IMR-90 (cell line): ENCODE data around the gene TNFRSF13B. TPM values are rescaled to one million over a fixed set of nuclear protein-coding genes. Genes with fewer than 3 reads are reported as not detected.

ENCODE experiments used
- ATAC-seq: fragments of 200-7000 bp; cut with Tn5 transposase; 2 replicates; pipeline ENCODE4 v1.9.1; 2020; ENCODE audit warnings: low read depth, mild to moderate bottlenecking, moderate library complexity
- BruUV-seq: library from RNA; stranded (reverse); fragments of 400-500 nt; replicated peaks from 2 replicates; lab custom pipeline; 2021; lab: Mats Ljungman, UMichigan
- CTCF ChIA-PET: fragments of 300-600 bp; formaldehyde crosslinking; extraction: SDS; loops from one replicate; lab custom pipeline; 2021; ENCODE audit warnings: antibody characterized with exemption; lab: Yijun Ruan, JAX
- POLR2A ChIA-PET: fragments of 300-600 bp; sonication (Branson Sonifier 250); formaldehyde crosslinking; loops from one replicate; lab custom pipeline; 2022; ENCODE audit warnings: antibody characterized with exemption; ENCODE audit not compliant: unreplicated experiment; lab: Charles Lee
- DNase-seq: peaks from one replicate; pipeline ENCODE4 v3.0.0; 2013
- H2AFZ ChIP-seq: replicated peaks from 2 replicates; pipeline ENCODE3; 2013; ENCODE audit warnings: low read length, mild to moderate bottlenecking; ENCODE audit not compliant: poor library complexity
- H2AK5ac ChIP-seq: 2 replicates; pipeline ENCODE4 v1.6.1; 2013; ENCODE audit warnings: low read depth, low read length, inconsistent platforms
- H2AK9ac ChIP-seq: replicated peaks from 2 replicates; pipeline ENCODE3; 2013; ENCODE audit warnings: mild to moderate bottlenecking, low read depth, low read length, moderate library complexity; ENCODE audit not compliant: poor library complexity
- H2BK120ac ChIP-seq: 2 replicates; pipeline ENCODE4 v1.6.1; 2013; ENCODE audit warnings: low read depth, low read length, inconsistent platforms
- H2BK15ac ChIP-seq: 3 replicates; pipeline ENCODE4 v1.6.1; 2013; ENCODE audit warnings: low read depth, low read length, inconsistent platforms
- H2BK20ac ChIP-seq: 2 replicates; pipeline ENCODE4 v1.6.1; 2013; ENCODE audit warnings: low read depth, mild to moderate bottlenecking, inconsistent platforms, low read length, moderate library complexity
- H2BK5ac ChIP-seq: 2 replicates; pipeline ENCODE4 v1.6.1; 2013; ENCODE audit warnings: mild to moderate bottlenecking, low read depth, low read length, inconsistent platforms; ENCODE audit not compliant: poor library complexity, severe bottlenecking
- H3K14ac ChIP-seq: replicated peaks from 2 replicates; pipeline ENCODE4 v1.6.1; 2013; ENCODE audit warnings: low read depth, low read length, inconsistent platforms
- H3K18ac ChIP-seq: 2 replicates; pipeline ENCODE4 v1.6.1; 2013; ENCODE audit warnings: low read depth, low read length, control low read depth
- H3K23ac ChIP-seq: 2 replicates; pipeline ENCODE4 v1.6.1; 2013; ENCODE audit warnings: low read depth, low read length, inconsistent platforms
- H3K27ac ChIP-seq: 2 replicates; pipeline ENCODE4 v1.5.1; 2013; ENCODE audit warnings: mild to moderate bottlenecking, control low read depth, low read length; ENCODE audit not compliant: insufficient read depth
- H3K27me3 ChIP-seq: 2 replicates; pipeline ENCODE4 v1.6.1; 2013; ENCODE audit warnings: low read length; ENCODE audit not compliant: control insufficient read depth, insufficient read depth
- H3K36me3 ChIP-seq: 2 replicates; pipeline ENCODE4 v1.6.1; 2013; ENCODE audit warnings: low read length, mixed read lengths; ENCODE audit not compliant: control insufficient read depth, insufficient read depth
- H3K4ac ChIP-seq: 2 replicates; pipeline ENCODE4 v1.6.1; 2013; ENCODE audit warnings: low read depth, low read length, inconsistent platforms
- H3K4me1 ChIP-seq: 2 replicates; pipeline ENCODE4 v1.6.1; 2013; ENCODE audit warnings: low read length, mixed read lengths; ENCODE audit not compliant: control insufficient read depth, insufficient read depth
- H3K4me2 ChIP-seq: 2 replicates; pipeline ENCODE4 v1.6.1; 2013; ENCODE audit warnings: low read depth, mild to moderate bottlenecking, control low read depth, low read length, moderate library complexity
- H3K4me3 ChIP-seq: 2 replicates; pipeline ENCODE4 v1.5.1; 2013; ENCODE audit warnings: low read depth, mild to moderate bottlenecking, control low read depth, low read length, moderate library complexity; ENCODE audit not compliant: insufficient read depth
- H3K56ac ChIP-seq: 2 replicates; pipeline ENCODE4 v1.6.1; 2013; ENCODE audit warnings: low read length, inconsistent platforms; ENCODE audit not compliant: insufficient read depth; ENCODE audit errors: extremely low read depth
- H3K79me1 ChIP-seq, 2 experiments: 2 replicates each; pipeline ENCODE4 v1.6.1; 2013; ENCODE audit warnings: low read length in 2 of 2, inconsistent platforms in 1 of 2, low read depth in 1 of 2
- H3K9ac ChIP-seq: 2 replicates; pipeline ENCODE4 v1.6.1; 2013; ENCODE audit warnings: low read depth, low read length, control low read depth
- H3K9me1 ChIP-seq: 2 replicates; pipeline ENCODE4 v1.6.1; 2013; ENCODE audit warnings: low read length, inconsistent platforms; ENCODE audit not compliant: insufficient read depth
- H3K9me3 ChIP-seq: 2 replicates; pipeline ENCODE4 v1.6.1; 2013; ENCODE audit warnings: low read length; ENCODE audit not compliant: control insufficient read depth, insufficient read depth
- H4K20me1 ChIP-seq: 2 replicates; pipeline ENCODE4 v1.6.1; 2013; ENCODE audit warnings: low read length, inconsistent platforms; ENCODE audit not compliant: insufficient read depth
- H4K5ac ChIP-seq: 2 replicates; pipeline ENCODE4 v1.6.1; 2013; ENCODE audit warnings: mild to moderate bottlenecking, low read depth, low read length, control low read depth
- H4K8ac ChIP-seq, 2 experiments: 2 replicates each; pipeline ENCODE4 v1.6.1; 2013; ENCODE audit warnings: low read depth in 2 of 2, low read length in 2 of 2, control low read depth in 1 of 2, inconsistent platforms in 1 of 2
- H4K91ac ChIP-seq: 2 replicates; pipeline ENCODE4 v1.6.1; 2013; ENCODE audit warnings: low read depth, low read length, inconsistent platforms; ENCODE audit not compliant: insufficient read depth
- BHLHE40 ChIP-seq: fragments of 150-350 bp; IDR thresholded peaks from 2 replicates; pipeline ENCODE4 v1.6.1; 2016; ENCODE audit warnings: mild to moderate bottlenecking, low read depth, low read length
- CEBPB ChIP-seq: IDR thresholded peaks from 2 replicates; pipeline ENCODE4 v1.6.1; 2012; ENCODE audit warnings: low read depth, low read length, improper control_type of control experiment
- FOS ChIP-seq: fragments of 150-350 bp; IDR thresholded peaks from 2 replicates; pipeline ENCODE4 v1.6.1; 2016; ENCODE audit warnings: low read depth, low read length
- MAZ ChIP-seq: IDR thresholded peaks from 2 replicates; pipeline ENCODE4 v1.6.1; 2012; ENCODE audit warnings: low read depth, mild to moderate bottlenecking, low read length, improper control_type of control experiment, moderate library complexity, borderline replicate concordance
- RFX5 ChIP-seq: IDR thresholded peaks from 2 replicates; pipeline ENCODE4 v1.8.0; 2012; ENCODE audit warnings: low read depth, mild to moderate bottlenecking, low read length, moderate library complexity
- WGBS, 2 experiments: methylation state at CpG; one replicate each; pipeline versions ENCODE4 v1.1.5 to v1.1.7; 2013; ENCODE audit warnings: missing lambda C conversion rate in 2 of 2; ENCODE audit not compliant: insufficient read length in 1 of 2; ENCODE audit errors: extremely low coverage in 2 of 2; 5-methylcytosine and 5-hydroxymethylcytosine counted together
- dilution Hi-C: fragments of 300-500 bp; cut with HindIII; formaldehyde crosslinking; loops from one replicate; pipeline ENCODE4 v1.14.3; 2018; ENCODE audit warnings: low sequenced_read_pairs; ENCODE audit not compliant: unreplicated experiment
- in situ Hi-C: fragments of 300-500 bp; cut with MboI; formaldehyde crosslinking; loops from 3 replicates; pipeline ENCODE4 v1.14.3; 2019; ENCODE audit warnings: low sequenced_read_pairs, inconsistent platforms, mixed read lengths
- intact Hi-C: fragments of 100-400 bp; cut with micrococcal nuclease; formaldehyde crosslinking; loops from 2 replicates; pipeline ENCODE4 v1.10.0; 2022
- polyA plus RNA-seq, 3 experiments: library from polyadenylated mRNA; depleted of rRNA; stranded (reverse); fragments of >200 nt; gene quantifications; 2 replicates each; pipeline ENCODE4 v1.2.3, GENCODE V29; 2012; ENCODE audit warnings: low replicate concordance in 1 of 3
- total RNA-seq: library from RNA; depleted of rRNA; stranded (reverse); fragments of >200 nt; gene quantifications from 2 replicates; pipeline ENCODE4 v1.2.3, GENCODE V29; 2012
- TF ChIP-seq, protein P1 (sequence below): fragments of 150-350 bp; IDR thresholded peaks from 2 replicates; pipeline ENCODE4 v1.6.1; 2016; ENCODE audit warnings: low read depth, mild to moderate bottlenecking, low read length, moderate library complexity, borderline replicate concordance

TNFRSF13B gene
- total and polyA plus RNA-seq, 2 of the 4 experiments (the other 2 are of a cell fraction) = not detected

DNA sequence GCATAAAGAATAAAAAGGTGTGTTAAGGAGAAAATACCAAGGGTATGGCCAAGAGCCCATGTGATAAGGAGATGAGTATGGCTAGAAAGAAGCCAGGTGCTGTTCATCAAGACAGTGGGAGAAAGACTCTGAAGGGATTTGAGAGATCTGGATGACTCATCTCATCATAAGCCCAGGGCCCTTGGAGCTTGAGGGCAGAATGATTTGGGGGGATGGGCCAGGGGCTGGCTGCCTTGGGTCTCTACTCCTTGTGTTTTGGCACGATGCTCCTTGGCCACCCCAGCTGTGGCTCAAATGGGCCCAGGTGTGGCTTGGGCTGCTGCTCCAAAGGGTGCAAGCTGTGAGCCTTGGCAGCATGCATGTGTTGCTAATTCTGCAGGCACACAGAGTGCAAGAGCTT is 14.5 kb upstream of the TNFRSF13B start:
- CTCF ChIA-PET = no interaction called here
- H3K79me1 ChIP-seq = no peaks in the 10 kb centered on the region
- POLR2A ChIA-PET = no interaction called here
- peaks cover 3% of the 10 kb centered on the region; the same call in 1 of the 2 replicates for H4K20me1 ChIP-seq
- no peak overlapping the region for H4K8ac ChIP-seq
- no peak overlapping the region for H3K18ac ChIP-seq
- H3K27ac ChIP-seq = no peak overlapping the region
- H2BK120ac ChIP-seq = no peak overlapping the region
- no peak overlapping the region for H2BK5ac ChIP-seq
- H3K9me1 ChIP-seq = peaks cover 19% of the 10 kb centered on the region
- H3K4me3 ChIP-seq = no peak overlapping the region
- no peak overlapping the region for H3K23ac ChIP-seq
- no peak overlapping the region for H2AK5ac ChIP-seq
- H3K4ac ChIP-seq = no peak overlapping the region
- H4K5ac ChIP-seq = no peak overlapping the region
- in situ Hi-C loops (no loop called here), intact Hi-C loops (loop anchor here (10.0 kb wide), 1 partner anchor 402 kb away; no protein-coding TSS in a partner anchor), dilution Hi-C loops (no loop called here)
- whole genome bisulfite sequencing, 2 experiments = 33% methylated on average over 1 of the region's 1 CpG; no CpG with 5 or more reads in 1 of the 2 experiments
- H2AFZ ChIP-seq = no peak overlapping the region
- peaks cover 10% of the 10 kb centered on the region for H3K4me1 ChIP-seq
- H3K27me3 ChIP-seq = peaks cover 5% of the 10 kb centered on the region; the same call in 1 of the 2 replicates
- no peak overlapping the region for H3K14ac ChIP-seq
- no peak for TF ChIP-seq MAZ
- TF ChIP-seq, protein P1, sequence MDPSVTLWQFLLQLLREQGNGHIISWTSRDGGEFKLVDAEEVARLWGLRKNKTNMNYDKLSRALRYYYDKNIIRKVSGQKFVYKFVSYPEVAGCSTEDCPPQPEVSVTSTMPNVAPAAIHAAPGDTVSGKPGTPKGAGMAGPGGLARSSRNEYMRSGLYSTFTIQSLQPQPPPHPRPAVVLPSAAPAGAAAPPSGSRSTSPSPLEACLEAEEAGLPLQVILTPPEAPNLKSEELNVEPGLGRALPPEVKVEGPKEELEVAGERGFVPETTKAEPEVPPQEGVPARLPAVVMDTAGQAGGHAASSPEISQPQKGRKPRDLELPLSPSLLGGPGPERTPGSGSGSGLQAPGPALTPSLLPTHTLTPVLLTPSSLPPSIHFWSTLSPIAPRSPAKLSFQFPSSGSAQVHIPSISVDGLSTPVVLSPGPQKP = no peak
- peak; percentile 39; the same call in 1 of the 2 replicates for TF ChIP-seq FOS
- TF ChIP-seq BHLHE40 = no peak
- TF ChIP-seq RFX5 = no peak
- no peak for TF ChIP-seq CEBPB
- no TSS peak for BruUV-seq
- no peak overlapping the region for H2AK9ac ChIP-seq
- H2BK20ac ChIP-seq = no peak overlapping the region
- no peak overlapping the region for H3K4me2 ChIP-seq
- H3K9me3 ChIP-seq = no peaks in the 10 kb centered on the region
- ATAC-seq (no peak), DNase-seq (peak; percentile 52)
- H2BK15ac ChIP-seq = no peak overlapping the region
- H3K56ac ChIP-seq = no peak overlapping the region
- H3K36me3 ChIP-seq = no peaks in the 10 kb centered on the region
- H4K91ac ChIP-seq = no peak overlapping the region
- no peak overlapping the region for H3K9ac ChIP-seq
